HG02571 (cell line): Measurements from ENCODE around the gene ZFR.

ENCODE experiments used
- ATAC-seq: cut with Tn5 transposase; IDR thresholded peaks from one replicate; pipeline ENCODE4 v1.9.1; 2021; ENCODE audit warnings: mild to moderate bottlenecking, moderate library complexity; ENCODE audit not compliant: unreplicated experiment

The ZFR gene

GRCh38 chr5:32363030-32363429 is 81.5 kb downstream of the ZFR start:
- ATAC-seq: no peak

DNA sequence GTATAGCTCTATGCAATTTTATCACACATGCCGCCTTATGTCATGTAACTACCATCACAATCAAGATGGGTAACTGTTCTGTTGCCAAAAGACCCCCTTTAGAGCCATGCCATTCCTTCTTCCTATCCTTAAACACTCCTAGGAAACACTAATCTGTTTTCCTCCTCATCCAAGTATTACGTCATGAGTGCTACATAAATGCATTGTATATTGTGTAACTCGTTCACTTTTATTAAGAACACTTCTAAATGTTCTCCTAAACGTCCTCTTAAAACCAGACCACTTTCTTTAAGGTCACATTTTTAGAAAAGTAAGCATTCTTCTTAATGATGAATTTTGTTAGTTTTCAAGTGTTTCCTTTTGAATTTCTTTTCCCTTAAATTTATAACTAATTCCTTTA is 82.0 kb downstream of the ZFR start:
- no peak for ATAC-seq

GRCh38 chr5:32360906-32361305 is 83.6 kb downstream of the ZFR start:
- ATAC-seq: no peak

DNA sequence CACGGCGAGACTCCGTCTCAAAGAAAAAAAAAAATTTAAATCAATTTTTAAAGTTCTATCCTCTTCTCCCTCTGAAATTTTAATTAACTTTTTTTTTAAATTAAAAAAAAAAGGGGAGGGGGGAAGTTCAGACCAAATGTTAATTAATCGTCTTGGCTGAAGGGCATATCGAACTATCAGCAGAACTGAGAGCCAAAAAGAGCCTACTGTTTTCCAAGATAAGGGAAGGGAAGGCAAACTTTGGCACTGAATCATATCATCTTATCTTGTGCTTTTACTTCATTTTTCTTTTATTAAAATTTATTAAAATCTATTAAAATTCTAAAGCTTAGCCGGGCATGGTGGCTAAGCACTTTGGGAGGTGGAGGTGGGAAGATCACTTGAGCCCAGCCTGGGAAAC is 85.9 kb downstream of the ZFR start:
- ATAC-seq: no peak

GRCh38 chr5:32357658-32358057 is 86.9 kb downstream of the ZFR start:
- no peak for ATAC-seq

DNA sequence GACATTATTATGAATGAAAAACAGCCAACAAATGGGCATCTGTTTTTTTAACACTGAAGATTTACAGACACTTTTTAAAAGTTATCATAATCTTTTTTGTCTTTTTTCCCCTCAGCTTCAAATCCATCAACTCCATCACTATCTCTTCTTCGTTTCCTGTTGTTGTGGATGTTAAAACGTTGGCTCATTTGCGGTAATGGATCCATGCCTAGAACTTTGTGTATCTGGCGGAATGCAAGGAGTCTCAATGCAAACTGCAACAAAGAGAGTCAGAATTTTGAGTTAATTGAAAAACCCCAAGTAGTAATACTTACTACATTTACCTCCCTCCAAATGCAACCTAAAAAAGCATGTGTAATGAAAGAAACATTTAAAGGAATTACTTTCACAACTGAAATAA is 88.9 kb downstream of the ZFR start:
- ATAC-seq: no peak

GRCh38 chr5:32353420-32353819 is 91.1 kb downstream of the ZFR start:
- no peak for ATAC-seq

DNA sequence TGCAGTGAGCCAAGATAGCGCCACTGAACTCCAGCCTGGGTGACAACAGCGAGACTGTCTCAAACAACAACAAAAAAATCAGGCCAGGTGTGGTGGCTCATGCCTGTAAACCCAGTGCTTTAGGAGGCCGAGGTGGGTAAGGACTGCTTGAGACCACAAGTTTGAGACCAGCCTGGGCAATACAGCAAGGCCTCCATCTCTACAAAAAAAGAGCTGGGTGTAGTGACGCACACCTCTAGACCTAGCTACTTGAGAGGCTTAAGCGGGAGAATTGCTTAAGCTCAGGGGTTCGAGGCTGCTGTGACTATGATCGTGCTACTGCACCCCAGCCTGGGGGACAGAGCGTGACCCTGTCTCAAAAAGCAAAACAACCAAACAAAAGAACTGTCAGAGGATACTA is 91.9 kb downstream of the ZFR start:
- ATAC-seq: no peak

DNA sequence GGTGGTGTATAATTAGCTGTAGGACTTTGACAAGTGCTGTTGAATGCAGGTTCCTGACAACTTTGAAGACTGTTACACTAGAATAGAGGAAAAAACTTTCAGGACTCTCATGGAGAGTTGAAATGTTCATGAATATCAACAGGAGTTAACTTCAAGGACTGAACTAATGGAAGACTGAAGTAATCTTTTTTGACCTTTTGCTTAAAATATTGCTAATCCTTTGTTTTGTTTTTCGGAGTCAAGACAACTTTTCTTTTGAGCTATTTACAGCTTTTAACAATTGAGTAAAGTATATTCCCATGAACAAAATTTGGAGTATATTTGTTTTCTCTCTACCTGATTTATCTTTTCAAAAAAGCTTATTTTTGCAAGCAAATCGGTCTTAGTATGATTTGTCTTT is 97.7 kb downstream of the ZFR start:
- ATAC-seq: no peak

GRCh38 chr5:32343058-32343672 is 101.4 kb downstream of the ZFR start:
- ATAC-seq: no peak

DNA sequence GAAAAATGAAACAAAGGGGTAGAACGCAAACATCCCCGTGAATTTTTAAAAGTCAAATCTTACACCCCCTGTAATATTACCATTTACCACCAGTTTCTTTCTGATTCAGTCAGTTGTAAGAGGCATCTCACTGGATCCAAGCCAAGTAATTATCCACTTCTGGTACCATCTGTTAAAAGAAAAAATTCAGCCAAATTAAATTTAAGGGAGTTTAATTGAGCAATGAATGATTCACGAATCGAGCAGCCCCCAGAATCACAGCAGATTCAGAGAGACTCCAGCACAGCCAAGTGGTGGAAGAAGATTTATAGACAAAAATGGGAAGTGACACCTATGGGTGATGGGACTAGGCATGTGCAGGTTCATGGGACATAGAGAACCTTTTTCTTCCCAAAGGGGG is 101.9 kb downstream of the ZFR start:
- ATAC-seq: no peak

DNA sequence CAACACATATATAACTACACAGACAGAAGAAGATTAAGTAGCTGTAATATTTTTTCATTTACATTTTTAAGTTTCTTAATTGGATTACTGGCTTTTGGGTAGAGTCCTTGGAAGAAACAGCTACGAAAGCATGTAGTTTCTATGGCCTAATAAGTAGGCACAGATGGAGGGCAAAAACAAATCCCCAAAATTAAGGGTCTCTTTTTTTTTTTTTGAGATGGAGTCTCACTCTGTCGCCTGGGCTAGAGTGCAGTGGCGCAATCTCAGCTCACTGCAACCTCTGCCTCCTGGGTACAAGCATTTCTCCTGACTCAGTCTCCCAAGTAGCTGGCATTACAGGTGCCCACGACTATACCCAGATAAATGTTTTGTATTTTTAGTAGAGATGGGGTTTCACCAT is 104.7 kb downstream of the ZFR start:
- no peak for ATAC-seq

- no peak for ATAC-seq
Observed at GRCh38 chr5:32339198-32339597, 105.3 kb downstream of the ZFR start.

GRCh38 chr5:32332966-32333365 is 111.6 kb downstream of the ZFR start:
- no peak for ATAC-seq

DNA sequence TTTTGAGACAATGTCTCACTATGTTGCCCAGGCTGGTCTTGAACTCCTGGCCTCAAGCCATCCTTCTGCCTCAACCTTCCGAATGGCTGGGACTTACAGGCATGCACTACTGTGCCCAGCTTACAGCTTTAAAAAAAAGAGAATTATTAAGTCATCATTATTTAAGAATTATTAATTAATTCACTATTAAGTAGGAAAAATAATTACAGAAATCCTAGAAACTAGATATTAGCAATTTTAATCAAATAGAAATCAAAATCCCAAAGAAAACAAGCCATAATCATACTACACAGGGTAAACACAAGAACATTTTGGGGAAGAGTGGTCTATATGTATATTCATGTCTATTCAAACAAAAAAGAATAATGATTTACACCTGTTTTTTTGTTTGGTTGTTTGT is 112.2 kb downstream of the ZFR start:
- ATAC-seq: no peak

DNA sequence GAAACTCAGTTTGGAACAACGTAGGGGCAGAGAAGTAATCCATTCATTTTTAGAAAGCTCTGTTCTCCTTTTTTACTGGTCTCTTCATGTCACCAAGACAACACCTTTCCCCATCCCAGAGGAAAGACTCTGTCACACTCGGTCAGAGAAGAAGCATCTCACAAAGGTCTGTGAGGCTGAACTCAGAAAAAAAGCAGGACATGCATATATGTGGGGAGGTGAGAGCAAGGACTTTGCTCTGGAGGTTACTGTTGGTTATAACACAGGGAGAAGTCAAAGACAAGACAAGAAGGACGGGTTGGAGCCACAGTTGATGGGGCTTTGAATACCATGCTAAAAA is 112.6 kb downstream of the ZFR start:
- ATAC-seq: no peak

- no peak for ATAC-seq
Observed at GRCh38 chr5:32331217-32331934, 113.2 kb downstream of the ZFR start.

GRCh38 chr5:32330126-32330971 is 114.2 kb downstream of the ZFR start:
- no peak for ATAC-seq

GRCh38 chr5:32329395-32329834 is 115.1 kb downstream of the ZFR start:
- peak; percentile 75 for ATAC-seq

DNA sequence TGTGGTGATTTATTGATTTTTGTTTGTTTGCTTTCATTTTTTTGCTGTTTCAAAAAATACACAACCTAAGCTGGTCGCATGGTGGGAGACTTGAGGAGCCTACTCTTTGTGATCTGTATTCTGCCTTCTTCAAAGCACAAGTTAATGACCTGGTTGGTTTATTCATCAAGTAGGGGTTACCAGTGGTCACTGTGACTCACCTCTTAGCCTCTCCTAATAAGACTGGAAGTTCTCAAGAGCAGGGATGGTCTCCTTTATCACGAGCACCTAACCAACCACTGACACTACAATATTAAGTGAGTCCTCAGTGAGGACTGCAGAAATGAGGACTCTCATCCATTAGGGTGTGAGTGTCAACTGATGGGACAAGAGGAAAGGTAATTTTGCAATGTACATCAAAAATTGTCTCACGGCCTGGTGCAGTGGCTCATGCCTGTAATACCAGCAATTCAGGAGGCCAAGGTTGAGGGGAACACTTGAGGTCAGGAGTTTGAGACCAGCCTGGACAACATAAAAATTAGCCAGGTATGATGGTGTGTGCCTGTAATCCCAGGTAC is 118.2 kb downstream of the ZFR start:
- no peak for ATAC-seq

DNA sequence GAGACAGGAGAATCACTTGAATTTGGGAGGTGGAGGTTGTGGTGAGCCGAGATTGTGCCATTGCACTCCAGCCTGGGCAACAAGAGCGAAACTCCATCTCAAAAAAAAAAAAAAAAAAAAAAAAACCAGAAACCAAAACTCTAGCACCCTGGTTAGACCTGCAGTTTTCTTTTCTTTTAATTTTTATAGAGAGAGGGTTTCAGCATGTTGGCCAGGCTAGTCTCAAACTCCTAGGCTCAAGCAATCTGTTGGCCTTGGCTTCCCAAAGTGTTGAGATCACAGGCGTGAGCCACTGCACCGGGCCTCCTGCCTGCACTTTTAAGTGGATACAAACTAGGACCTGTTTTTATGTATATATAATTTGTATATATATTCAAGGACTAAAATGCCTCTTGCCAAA is 118.9 kb downstream of the ZFR start:
- no peak for ATAC-seq

DNA sequence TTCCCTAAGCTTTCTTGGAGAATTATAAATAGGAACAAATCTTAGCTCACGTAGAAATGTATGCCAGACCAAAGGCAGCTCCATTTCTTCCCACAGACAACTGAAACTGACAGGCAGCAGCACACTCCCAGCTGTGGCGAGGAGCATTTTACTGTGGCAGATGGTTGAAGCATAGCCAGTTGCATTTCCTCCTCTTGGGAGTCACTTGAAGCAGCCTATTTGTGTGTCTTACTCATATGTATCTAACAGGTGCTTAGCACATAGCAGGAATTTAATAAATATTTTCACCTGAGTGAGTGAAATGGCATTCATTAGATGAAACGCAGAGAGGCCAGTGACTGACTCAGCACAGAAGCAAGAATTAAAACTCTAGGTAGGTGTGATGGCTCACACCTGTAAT is 119.5 kb downstream of the ZFR start:
- peak; percentile 58 for ATAC-seq
